Measurements from ENCODE around the gene ZBED1.

Gene ZBED1

DNA sequence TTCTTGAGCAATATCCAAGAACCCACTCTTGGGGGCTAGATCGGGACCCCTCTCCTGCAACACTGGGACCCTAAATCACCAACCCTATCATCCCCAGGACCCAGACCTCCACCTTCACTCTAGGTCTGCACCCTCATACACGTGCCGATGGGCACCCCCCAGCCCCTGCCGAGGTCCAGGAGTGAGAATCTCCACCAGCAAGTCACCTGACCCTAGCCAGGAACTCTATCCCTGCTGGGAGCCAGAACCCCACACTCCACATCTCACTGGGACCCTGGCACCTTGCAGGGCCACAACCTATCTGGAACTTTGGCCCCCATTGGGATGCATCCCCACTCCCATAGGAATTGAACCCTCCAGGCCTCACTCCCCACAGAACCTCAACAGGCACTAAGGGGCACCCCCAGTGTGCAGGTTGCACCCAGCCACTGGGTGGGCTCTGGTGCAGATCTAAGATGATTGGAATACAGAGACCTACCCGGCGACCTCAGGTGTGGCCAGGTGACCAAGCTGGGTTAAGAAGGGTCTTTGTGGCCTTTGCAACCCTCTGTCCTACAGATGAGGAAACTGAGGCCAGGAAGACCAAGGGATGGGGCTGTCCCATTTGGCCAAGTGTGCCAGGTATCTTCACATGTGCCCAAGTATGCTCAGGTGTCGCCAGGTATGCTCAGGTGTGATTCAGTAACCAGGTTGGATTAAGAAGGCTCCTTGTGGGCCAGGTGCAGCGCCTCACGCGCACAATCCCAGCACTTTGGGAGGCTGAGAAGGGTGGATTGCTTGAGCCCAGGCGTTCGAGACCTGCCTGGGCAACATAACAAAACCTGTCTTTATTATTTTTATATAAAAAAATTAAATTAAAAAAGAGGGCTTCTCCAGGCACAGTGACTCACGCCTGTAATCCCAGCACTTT lies 3.1 kb upstream of the ZBED1 start:
- DNase-seq (ENCODE audit: low read depth): no peak
- H3K4me3 ChIP-seq (ENCODE audit: low read depth, low read length): no peak overlapping the region
- TF ChIP-seq, protein P1, sequence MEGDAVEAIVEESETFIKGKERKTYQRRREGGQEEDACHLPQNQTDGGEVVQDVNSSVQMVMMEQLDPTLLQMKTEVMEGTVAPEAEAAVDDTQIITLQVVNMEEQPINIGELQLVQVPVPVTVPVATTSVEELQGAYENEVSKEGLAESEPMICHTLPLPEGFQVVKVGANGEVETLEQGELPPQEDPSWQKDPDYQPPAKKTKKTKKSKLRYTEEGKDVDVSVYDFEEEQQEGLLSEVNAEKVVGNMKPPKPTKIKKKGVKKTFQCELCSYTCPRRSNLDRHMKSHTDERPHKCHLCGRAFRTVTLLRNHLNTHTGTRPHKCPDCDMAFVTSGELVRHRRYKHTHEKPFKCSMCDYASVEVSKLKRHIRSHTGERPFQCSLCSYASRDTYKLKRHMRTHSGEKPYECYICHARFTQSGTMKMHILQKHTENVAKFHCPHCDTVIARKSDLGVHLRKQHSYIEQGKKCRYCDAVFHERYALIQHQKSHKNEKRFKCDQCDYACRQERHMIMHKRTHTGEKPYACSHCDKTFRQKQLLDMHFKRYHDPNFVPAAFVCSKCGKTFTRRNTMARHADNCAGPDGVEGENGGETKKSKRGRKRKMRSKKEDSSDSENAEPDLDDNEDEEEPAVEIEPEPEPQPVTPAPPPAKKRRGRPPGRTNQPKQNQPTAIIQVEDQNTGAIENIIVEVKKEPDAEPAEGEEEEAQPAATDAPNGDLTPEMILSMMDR (IDR thresholded peaks at IDR 0.05; ENCODE audit: insufficient read depth, low read depth, low read length, missing control alignments): no peak

DNA sequence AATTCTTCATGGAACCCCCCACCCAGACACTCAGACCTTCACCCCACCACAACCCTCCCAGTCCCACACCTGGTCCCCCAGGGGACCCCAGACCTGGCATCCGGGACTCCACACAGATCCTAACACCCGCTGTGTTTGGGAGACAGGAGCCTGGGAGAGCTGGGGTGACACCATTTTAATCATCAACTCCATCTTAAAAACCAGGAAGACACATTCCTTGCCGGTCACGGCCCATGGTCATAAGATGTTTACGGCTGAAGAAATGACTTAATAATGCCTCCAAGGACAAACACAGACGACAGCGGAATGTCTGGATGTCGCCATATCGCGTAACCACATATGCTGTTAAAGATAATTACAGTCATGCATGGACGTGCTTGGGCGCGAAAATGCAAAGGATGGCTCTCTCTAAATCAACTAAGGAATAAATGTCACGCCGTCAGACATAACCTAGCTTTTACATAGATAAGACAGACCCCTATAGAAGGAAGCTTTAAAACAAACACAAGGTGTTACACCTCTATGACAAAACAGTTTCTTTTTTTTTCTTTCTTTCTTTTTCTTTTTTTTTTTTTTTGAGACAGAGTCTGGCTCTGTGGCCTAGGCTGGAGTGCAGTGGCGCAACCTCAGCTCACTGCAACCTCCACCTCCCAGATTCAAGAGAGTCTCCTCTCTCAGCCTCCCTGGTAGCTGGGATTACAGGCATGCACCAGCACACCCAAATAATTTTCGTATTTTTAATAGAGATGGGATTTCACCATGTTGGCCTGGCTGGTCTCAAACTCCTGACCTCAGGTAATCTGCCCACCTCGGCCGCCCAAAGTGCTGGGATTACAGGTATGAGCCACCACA lies 2.1 kb upstream of the ZBED1 start:
- no peak for DNase-seq (ENCODE audit: low read depth)
- H3K4me3 ChIP-seq (ENCODE audit: low read depth, low read length): no peak overlapping the region
- TF ChIP-seq, protein P1 (IDR thresholded peaks at IDR 0.05; ENCODE audit: insufficient read depth, low read depth, low read length, missing control alignments): no peak

DNA sequence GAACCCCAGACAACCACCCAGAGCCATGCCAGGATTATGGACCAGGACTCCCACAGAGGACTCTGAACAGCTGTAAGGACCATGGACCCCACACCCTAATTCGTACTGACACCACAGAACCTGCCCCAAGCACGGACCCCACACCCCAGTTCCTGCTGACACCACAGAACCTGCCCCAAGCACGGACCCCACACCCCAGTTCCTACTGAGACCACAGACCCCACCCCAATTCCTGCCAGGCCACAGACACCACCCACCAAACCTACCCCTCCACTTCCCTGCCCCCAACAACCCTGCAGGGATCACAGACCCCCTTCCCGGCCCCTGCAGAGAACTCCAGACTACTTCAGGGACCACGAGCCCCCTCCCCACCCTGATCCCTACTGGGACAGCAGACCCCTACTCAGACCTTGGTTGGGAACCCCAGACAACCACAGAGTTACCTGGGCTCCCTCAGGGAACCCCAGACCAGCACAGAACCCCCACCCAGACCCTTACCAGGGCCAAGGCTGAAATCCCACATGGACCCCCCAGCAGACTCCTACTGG lies 1.4 kb upstream of the ZBED1 start:
- no peak overlapping the region for H3K4me3 ChIP-seq (ENCODE audit: low read depth, low read length)
- DNase-seq (ENCODE audit: low read depth): no peak
- TF ChIP-seq, protein P1 (IDR thresholded peaks at IDR 0.05; ENCODE audit: insufficient read depth, low read depth, low read length, missing control alignments): no peak

DNA sequence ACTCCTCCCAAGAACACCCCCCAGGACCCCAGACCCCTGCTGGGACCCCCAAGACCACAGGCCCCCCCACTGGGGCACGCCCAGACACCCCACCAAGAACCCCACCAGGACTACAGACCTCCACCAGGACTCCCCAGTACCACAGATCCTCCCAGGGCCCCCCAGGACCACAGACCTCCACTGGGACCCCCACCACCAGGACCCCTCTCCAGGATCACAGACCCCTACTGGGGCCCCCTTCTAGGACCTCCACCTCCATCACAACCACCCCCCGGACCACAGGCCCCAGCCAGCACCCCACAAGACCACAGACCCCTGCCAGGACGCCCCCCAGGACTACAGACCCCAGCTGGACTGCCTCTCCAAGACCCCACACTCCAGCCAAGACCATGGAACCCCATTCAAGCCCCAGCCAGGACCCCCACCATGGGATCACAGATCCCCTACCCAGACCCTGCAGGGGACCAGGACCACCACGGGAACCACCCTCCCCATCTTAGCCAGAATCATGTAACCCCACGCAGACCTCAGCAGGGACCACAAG lies 855 bp upstream of the ZBED1 start:
- H3K4me3 ChIP-seq (ENCODE audit: low read depth, low read length): no peak overlapping the region
- TF ChIP-seq, protein P1 (IDR thresholded peaks at IDR 0.05; ENCODE audit: insufficient read depth, low read depth, low read length, missing control alignments): no peak
- no peak for DNase-seq (ENCODE audit: low read depth)

DNA sequence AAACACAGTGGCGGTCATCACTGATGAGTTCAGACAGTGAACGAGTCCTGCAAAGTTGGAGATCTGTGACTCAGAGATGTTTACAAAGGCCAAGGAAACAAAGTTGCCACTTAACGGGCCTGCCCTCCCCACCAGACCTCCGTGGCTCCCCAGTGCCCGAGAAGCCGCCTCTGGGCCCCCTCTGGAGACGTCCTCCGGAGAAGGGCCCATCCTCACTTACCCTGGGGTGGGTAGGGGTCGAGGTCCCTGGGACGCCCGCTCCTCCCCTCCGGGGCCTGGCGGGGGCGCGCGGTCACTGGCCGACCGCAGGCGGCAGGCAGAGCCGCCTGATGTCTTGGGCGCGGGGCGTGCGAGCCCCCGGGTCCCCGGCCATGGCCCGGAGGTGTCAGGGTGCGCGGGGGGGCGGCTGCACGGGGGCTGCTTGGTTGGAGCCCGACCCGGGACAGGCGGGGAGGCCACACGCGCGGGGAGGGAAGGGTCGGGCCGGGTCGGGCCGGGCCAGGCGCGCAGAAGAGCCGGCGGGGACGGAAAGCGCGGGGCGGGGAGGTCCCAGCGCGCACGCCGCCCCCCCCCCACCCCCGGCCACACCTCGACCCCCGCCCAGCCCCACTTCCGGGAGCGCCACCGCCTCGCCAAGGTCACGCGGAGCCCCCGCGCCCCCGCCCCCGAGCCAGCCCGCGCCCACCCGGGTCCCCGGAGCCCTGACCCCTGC lies 529 bp downstream of the ZBED1 start:
- peak; percentile 25 for DNase-seq (ENCODE audit: low read depth)
- TF ChIP-seq, protein P1 (IDR thresholded peaks at IDR 0.05; ENCODE audit: insufficient read depth, low read depth, low read length, missing control alignments): no peak
- peak overlapping the region; percentile 78 for H3K4me3 ChIP-seq (ENCODE audit: low read depth, low read length)

DNA sequence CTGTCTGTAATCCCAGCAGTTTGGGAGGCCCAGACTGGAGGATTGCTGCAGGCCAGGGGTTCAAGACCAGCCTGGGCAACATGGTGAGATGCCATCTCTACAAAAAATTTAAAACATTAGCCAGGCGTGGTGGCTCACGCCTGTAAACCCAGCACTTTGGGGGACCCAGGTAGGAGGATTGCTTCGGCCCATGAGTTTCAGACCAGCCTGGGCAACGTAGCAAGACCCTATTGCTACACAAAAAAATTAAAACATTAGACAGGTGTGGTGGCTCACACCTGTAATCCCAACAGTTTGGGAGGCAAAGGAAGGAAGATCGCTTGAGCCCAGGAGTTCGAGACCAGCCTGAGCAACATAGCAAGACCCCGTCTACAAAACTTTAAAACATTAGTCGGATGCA lies 1.3 kb downstream of the ZBED1 start:
- TF ChIP-seq, protein P1 (IDR thresholded peaks at IDR 0.05; ENCODE audit: insufficient read depth, low read depth, low read length, missing control alignments): no peak
- no peak for DNase-seq (ENCODE audit: low read depth)
- peak overlapping the region; percentile 78 for H3K4me3 ChIP-seq (ENCODE audit: low read depth, low read length)
